Iris pigment epithelial cell (primary cell): ENCODE results near the gene GASK1A.
A peak's percentile ranks its signal among the peaks of the same experiment; 100 is the strongest.
"Not testable (repeated sequence)": the region's sequence is repeated elsewhere in the genome, so short reads cannot be mapped to it uniquely, and the experiment has no call there.

Experiments
- DNase-seq: peaks from one replicate; pipeline ENCODE4 v3.0.0-alpha.2; 2011; ENCODE audit warnings: low read depth

Gene GASK1A

DNA sequence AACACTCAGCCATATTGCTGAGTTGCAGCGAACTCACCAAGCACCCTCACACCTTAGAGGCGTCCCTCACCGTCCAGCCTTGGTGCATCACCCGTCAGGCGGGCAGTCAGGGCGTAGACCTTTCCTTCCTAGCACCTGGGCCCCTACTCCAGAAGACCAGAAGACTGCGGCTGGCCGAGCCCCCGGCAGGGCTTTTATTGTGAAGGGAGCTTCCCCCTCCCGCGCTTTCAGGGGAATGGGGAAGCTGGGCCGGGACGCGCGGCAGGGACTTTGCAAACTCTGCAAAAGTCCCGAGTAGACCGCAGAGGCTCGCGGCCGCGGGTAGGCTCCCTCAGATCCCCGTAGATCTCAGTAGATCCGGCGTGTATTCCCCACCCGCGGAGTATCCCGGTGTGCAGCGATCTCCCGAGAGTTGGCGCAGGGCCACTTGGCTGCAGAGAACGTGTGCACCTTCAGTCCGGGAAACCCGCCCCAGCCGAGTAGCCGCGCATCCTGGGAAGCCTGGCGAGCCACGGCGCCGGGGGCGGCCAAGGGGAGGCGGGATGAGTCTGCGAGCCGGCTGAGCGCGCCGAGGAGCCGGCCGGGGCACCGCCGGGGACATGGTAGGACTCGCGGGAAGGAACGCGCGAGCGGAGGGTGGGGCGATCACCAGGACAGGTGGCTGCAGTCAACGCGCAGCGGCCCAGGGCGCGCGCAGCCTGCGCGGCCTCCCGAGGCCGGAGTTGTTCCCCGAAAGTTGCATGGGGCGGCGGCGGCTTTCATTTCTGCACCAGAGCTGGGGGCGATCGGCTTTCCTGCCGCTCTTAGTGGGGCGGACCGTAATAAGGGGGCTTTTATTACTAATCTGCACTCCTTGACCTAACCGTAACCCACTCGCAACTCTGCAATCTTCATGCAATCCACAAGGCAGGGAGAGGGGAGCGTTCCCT is at the start of gene GASK1A:
GASK1A (plus strand) TSS at position 268 of the 929 bp plus-strand sequence; CDS start at position 600, 332 bp downstream.
- peak; percentile 10 for DNase-seq

DNA sequence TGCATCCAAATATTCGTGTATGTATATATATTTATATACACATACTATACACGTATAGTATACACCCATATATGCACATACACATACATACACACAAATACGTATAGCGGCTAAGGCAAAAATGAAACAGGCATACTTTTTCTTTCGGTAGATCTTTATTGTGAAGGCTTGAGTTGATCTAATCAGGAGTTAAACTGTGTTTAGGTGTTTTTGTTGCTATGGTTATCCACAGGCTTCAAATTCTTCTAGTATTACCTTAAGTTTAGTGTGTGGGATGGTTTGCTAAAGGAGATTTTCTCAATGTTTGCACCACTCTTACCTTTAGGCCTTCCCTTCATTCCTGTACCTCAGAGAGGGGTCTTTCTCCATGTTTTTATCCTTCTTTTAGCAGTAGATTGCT is 45.0 kb upstream of the GASK1A start:
- DNase-seq: no peak

DNA sequence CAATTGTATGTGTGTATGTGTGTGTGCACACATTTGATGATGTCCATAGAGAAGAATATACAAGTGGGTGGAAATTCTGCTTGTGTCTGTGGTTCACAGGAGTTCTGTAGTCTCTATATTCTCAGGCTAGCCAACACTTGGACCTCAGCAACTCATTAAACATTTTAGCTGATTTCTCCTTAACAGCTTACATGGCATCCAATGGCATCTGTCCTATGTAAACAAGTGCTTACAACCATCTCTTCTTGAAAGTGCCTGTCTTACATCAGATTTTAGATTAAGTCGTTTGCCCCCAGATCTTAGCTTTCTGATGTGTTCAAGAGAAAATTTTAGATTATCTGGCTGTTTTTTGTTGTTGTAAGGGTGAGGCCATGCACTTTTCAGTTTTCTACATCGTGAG is 44.2 kb upstream of the GASK1A start:
- DNase-seq: no peak

DNA sequence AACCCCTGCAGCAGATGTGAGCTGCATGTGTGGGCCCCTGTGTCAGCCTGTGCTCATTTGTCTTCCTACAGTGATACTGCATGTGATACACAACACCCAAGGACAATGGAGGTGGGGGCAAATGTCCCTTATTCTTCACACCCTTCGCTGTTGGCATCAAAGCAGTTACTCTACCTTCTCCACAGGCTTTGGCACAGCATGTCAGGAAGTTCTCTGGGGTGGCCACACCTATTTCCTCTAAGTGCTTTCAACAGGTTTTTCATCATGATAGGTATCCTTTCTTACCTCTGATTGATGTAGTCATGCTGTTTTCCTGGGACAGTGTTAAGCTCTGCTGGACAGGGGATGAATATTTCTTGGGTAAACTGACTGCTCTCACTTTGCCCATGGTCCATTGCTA is 43.6 kb upstream of the GASK1A start:
- DNase-seq: no peak

DNA sequence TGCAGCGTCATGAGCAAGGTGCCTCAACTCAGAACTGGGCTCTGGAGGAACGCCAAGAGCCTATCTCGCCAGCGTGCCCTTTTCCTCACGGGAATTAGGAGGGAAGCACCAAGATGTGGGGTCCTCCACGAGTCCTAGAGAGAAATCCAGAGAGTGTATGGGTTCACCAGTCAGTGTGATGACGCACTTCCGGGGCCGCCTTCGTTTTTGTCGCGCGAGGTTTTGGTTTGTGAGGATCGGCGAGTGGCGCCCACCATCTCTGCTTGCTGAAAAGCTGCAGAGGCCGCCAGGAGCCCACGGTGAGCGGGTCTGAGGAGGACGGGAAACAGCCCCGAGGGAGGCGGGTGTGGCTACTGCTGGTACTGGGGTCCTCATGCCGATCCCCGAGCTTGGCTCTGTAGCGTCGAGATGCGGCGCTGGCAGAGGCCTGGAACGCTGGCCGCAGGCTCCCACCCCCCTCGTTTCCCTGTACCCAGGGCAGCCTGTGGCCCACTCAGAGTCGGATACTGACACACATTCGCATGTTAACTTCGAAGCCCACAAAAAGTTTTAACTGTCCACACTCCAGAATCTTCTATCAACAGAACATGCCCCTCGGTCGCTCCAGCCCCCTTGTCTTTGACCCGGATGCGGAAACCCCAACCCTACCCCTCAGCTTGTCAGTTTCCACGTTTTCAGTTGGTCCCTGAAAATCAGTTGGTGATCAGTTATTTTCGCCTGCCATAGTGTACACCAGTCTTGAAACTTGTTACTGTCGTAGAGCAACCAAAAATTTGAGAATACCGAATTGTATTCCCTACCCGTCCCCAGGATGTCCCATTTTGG is 42.7 kb upstream of the GASK1A start:
- DNase-seq: peak; percentile 47

DNA sequence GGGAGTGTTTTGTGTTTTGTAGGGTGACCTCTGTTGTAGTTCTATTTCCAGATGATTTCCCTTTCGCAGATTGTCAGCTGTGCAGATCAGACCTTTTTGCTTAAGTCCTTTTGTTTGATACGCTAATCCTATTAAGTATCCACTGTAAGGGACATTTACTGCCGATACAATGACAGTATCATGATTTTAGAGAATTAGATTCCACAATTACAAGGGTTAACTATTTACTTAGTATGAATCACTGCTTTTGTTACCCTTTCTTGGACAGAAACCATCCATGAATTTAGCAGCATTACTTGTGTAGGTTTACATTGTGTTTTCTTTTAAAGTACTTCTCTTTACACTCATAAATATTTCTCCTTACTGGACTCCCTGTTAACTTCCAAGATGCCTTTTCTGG is 41.8 kb upstream of the GASK1A start:
- no peak for DNase-seq

DNA sequence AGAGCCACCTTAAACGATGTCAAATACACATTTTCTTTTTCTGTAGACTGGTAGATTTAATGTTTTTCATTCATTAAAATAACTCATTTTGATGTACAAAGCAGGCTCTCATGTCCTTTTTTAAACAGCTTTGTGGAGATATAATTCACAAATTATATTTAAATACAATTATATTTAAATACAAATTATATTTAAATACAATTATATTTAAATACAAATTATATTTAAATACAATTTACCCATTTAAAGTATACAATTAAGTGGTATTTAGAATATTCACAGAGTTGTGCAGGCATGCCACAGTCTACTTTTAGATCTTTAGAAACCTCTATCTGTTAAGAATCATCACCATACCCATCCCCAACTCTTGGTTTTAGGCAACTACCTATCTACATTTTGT is 36.4 kb upstream of the GASK1A start:
- DNase-seq: no peak

DNA sequence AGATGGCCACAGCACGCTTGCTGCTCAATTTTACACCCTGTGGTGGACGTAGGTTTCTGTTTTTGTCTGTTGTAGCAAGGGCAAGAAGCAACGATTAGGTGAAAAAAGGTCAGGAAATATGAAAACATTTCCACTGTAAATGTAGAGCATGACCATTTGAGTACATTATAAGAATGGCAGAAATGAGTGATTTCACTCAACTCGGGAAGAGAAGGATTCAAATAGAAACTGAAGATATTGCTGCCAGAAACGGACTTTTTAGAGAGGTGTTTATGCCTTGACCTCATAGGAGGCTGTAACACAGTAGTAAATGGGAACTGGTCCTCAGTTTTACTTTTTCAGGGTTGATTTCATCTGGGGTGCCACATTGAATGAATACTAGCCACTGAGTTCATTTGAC is 33.1 kb upstream of the GASK1A start:
- no peak for DNase-seq

DNA sequence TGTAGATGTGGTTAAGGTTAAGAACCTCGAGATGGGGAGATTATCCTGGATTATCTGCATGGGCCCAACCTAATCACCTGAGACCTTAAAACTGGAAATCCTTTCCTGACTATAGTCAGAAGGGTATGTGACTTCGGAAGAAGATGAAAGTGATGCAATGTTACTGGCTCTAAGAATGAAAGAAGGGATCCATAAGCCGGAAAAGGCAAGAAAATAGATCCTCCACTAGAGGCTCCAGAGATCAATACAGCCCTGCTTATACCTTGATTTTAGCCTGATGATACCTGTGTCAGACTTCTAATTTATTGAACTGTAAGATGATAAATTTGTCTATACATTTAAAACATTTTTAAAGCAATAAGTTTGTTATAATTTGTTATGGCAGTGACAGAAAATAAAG is 21.5 kb upstream of the GASK1A start:
- no peak for DNase-seq

DNA sequence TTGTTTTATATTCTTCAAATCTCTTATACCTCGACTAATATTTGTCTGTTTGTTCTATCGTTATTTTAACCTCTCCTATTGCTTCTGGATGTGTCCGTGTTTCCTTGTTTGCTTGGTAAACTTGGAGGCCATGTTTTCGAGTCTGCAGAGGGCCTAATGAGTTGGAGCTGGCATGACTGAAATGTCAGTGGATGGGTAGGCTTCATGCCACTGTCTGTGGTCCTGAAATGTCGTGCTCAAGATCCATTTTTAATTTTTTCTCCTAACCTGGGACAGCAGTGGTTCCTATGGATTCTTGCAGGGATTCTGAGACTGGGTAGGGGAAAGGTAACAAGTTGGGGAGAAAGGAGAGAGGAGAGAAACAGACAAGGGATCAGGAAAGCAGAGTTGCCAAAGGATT is 18.8 kb upstream of the GASK1A start:
- peak; percentile 14 for DNase-seq

DNA sequence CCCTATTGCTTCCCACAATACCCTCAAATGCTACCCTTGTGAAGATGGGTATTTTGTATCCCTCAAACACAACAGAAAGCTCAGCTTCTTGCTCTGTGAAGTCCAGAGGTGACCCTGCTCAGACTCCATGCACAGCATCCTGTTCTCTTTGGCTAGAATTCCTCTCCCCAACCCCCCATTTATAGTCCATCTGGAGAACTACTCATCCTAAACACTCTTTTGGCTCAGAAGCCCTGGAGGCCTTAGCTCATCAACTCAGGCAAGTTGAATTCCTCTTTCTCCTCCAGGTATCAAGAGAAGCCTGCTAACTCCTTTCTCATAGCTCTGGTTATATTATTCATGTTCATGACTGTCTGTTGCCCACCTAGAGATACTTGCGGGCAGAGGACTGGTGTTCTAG is 18.3 kb upstream of the GASK1A start:
- DNase-seq: no peak

DNA sequence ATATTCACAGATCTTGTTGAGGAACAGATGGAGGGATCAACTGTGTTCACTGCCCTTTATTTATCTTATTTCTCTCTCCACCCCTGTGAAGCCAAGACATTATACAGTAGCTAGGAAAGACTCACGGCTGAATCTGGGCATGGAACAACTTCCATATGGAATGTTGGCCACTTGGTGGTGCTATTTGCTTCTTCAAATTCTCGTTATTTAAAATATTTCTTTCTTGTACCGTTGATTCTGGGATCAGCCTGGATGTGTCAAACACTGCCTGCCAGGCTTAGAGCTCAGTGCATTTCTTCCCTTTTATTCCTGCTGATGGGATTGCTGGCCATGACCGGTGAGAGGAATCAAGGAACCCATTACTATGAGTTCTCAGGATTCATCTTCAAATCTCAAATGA is 17.5 kb upstream of the GASK1A start:
- DNase-seq: peak; percentile 57

DNA sequence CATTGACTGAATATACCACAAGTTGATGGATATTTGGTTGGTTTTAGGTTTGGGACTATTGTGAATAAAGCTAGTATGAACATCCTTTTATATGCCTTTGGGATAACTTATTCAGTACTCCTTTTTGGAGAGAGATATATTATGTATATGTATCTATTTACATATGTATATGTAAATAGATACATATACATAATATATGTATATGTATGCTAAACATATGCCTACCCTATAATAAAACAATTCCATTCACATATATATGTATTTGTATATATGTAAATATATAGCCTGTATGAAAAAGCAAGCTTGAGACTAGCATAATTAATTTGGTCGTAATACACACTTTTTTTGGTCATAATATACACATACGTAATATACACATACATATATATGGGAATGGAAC is 15.8 kb upstream of the GASK1A start:
- no peak for DNase-seq

DNA sequence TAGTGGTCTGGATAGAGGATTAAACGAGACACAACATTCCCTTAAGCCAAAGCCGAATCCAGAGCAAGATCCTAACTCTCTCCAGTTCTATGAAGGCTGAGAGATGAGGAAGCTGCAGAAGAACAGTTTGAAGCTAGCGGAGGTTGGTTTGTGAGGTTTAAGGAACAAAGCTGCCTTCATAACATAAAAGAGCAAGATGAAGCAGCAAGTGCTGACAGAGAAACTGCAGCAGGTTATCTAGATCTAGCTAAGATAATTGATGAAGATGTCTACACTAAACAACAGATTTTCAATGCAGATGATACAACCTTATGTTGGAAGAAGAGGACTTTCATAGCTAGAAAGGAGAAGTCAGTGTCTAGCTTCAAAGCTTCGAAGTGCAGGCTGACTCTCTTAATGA is 14.8 kb upstream of the GASK1A start:
- DNase-seq: no peak

DNA sequence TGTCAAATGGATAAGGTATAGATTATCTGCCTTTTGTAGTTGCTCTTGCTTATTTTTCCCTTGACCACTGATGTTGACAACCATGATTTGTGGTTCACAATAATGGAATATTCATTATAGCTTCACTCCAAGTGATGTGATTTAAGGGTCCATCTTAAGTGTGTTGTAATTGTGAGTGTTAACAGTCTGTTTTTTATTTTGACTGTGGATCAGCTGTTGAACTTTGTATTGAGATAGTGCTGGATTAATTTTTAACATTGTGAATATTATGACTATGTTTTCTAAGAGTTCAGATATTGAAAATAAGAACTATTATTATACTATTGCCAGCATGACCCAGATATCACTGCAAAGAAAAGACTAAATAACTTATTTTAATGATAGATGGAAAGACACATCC is 8.6 kb upstream of the GASK1A start:
- DNase-seq: no peak

DNA sequence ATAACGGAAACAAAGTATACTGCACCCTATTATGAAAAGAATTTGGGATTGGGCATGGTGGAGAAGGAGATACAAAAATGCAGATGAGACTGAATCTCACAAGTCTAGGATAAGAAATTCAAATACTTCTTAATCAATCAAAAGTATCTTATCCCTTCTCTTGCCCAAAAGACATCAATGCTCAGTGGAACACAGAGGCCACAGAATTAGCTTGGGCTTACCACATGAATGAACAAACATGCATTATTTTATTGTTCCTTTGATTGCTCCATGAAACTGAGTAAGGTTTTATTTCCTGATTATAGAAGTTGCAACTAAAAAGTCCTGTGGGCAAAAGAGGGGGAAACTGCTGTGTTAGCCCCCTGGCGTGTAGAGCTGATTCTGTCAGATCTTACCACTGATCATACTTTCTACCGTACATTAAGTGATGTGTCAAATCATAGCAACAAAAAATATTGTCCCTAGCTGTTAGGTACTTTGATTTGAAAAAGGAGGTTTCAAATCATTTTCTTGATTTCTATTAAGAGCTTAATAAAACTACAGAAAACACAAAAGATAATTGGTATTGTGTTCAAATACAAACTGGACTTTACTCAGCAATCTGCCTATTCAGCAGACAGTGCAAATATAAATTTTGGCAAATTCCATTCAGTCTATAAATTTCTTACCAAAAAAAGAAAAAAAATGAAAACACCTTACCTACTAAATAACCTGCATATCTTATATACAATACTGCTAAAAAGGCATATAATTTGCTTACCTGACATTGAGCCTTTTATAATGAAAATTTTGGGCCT is 7.9 kb upstream of the GASK1A start:
- DNase-seq: no peak

DNA sequence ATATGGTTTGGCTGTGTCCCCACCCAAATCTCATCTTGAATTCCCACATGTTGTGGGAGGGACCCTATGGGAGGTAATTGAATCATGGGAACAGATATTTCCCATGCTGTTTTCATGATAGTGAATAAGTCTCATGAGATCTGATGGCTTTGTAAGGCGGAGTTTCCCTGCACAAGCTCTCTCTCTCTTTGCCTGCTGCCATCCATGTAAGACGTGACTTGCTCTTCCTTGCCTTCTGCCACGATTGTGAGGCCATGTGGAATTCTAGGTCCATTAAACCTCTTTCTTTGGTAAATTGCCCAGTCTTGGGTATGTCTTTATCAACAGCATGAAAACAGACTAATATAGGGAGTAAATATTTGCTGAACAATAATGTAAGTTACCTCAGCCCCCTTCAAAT is 4.2 kb upstream of the GASK1A start:
- DNase-seq: not testable (repeated sequence)

DNA sequence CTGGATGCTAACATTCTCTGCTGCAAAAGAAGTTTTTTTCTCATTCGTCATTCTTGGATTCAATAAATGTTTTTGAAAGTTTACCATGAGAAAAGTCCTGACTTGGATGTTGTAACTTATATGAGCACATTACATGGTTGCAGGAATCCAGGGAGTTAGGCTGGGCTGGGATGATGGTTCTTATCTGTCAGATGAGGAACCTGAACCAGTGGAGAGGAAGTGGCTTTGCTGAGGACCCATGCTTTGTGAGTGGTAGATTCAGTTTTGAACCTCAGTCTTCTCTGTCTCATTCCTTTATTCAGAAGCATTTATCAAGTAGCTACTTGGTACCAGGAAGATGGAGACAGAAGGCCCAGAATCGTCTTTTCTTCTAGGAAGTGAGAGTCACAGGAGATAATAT is 3.7 kb upstream of the GASK1A start:
- DNase-seq: no peak

DNA sequence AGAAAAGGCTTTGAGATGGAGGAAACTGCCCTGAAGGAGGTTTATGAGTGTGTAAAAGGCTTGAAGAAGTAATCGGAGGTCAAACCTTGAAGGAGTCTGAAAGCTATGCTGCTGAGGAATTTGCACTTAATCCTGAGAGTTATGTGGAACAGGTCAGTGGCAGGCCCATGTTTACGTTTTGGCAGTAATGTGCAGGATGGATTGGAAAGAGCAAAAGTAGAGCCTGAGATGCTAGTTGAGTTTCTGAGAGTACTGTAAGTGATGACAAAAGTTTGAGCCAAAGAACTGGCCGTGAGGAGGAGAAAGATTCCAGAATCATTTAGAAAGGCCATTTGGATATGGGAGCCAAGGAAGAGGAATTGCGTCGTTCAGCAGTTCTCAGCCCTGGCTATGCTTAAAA is 3.2 kb upstream of the GASK1A start:
- no peak for DNase-seq

DNA sequence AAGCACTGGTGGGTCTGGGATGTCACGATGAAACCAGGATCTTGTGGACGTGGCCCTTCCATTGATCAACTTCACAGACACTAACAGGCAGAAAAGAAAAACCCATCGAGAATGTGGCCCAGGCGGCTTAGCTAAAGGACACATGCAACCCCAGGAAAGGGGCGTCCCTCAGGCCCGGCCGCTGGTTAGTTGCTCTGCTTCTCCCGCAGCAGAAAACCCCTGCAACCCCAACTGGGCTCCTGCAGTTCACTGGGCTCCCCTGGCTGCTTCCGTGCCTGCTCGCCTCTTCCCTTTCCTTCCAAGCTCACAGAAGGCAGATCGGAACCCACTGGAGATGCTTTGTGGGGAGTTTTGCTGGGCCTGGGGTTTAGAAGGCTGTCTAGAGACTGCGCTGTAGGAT is 1.1 kb downstream of the GASK1A start:
- no peak for DNase-seq

DNA sequence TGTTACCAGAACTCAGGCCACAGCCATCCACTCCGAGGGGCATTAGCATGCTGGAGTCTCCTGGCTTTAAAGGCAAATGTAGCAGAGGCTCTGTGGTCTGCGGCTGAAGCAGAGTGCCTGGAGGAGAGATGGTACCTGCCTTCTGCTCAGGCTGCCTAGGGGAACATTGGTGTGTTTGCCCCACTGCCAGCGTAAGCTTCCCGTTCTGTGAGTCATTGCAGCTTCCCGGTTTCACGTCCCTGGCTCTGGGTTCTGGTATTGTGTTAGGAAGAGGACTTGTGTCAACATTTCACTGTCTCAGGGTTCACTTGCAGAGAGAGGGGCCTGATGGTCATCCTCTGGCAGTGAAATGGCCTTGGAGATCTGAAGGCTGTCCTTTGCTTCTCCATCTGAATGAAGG is 1.8 kb downstream of the GASK1A start:
- DNase-seq: no peak

DNA sequence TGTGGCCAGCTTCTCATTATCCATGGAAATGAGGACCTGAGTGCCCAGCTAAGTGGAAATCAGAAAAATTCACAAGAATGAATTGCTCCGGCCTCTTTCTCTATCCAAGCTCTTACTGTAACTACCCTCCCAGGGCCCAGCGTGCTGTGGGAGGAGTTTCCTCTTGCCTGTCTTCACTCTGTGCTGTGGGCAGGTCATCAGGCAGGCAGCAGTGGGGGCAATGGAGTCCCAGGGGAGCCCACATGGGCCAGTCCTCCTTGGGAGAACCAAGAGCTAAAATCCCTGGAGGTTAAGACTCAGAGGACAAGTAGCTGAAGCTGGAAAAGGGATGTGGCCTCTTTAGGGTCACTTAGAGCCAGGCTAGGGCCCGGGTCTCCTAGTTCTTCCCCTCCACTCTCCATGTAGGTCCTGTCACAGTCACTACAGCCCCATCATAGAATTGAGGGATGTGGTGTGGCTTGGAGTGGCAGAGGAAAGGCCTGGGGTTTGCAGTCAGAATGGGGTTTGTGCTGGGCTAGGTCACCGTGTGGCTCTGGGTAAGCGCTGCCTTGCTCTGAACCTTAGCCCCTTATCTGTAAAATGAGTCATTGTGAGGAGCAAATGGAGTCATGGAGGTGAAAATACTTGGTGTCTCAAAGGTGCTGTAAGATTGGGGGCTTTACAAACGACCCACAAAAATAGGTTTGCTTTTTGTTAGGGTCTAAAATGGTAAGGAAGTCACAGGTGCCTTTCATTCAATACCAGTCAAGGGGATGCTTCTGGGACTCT is 3.7 kb downstream of the GASK1A start:
- no peak for DNase-seq
